Measurements from ENCODE around the gene CDH5.

CDH5 gene

DNA sequence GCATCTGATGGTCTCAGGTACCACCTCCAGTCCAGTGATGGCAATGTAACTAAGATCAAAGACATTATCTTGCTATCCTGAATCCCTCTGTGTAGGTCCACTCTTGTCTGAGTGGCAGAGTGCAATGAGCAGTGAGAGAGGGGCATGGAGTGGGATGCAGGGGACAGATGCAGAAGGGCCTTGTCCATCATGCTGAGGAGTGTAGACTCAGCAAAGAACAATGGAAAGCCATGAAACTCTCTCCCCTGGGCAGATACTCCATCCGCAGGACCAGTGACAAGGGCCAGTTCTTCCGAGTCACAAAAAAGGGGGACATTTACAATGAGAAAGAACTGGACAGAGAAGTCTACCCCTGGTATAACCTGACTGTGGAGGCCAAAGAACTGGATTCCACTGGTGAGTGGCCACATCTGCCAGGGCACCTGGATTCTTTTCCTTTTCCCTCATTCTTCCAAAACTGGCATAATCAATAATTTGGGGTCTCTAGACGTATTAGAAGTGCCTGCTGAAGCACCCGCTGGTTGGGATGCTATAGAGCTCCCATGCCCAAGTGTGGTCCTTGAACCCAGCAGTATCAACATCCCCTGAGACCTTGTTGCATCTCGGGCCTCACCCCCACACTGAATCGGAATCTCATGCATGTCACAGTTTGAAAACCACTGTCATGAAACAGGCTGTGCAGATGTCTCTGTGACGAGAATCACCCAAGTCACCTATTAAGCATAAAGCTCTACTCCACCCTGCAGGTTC is 29.5 kb downstream of the CDH5 start:
- no peak for DNase-seq

GRCh38 chr16:66397736-66398433 is 31.4 kb downstream of the CDH5 start:
- DNase-seq, result no peak

DNA sequence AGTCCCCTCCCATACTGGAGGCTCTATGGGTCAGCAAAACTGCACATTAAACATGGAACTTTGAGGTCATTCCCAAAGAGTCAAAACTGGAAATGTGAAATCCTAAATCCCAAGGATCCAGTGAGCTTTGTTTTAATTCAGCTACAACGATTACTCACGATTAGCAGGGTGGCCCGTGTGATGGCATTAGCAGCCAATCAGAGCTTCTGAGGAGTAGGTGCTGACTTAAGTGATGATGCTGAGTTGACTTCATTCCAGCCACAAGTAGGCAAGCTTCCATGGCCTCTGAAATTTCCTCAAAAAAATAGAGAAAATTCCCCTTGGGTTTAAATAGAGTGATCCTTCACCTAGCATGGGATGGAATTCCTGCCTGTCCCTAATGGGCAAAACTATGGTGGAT is 32.5 kb downstream of the CDH5 start:
- DNase-seq, result no peak

- DNase-seq, result no peak
Observed at GRCh38 chr16:66399930-66400329, 33.4 kb downstream of the CDH5 start.

DNA sequence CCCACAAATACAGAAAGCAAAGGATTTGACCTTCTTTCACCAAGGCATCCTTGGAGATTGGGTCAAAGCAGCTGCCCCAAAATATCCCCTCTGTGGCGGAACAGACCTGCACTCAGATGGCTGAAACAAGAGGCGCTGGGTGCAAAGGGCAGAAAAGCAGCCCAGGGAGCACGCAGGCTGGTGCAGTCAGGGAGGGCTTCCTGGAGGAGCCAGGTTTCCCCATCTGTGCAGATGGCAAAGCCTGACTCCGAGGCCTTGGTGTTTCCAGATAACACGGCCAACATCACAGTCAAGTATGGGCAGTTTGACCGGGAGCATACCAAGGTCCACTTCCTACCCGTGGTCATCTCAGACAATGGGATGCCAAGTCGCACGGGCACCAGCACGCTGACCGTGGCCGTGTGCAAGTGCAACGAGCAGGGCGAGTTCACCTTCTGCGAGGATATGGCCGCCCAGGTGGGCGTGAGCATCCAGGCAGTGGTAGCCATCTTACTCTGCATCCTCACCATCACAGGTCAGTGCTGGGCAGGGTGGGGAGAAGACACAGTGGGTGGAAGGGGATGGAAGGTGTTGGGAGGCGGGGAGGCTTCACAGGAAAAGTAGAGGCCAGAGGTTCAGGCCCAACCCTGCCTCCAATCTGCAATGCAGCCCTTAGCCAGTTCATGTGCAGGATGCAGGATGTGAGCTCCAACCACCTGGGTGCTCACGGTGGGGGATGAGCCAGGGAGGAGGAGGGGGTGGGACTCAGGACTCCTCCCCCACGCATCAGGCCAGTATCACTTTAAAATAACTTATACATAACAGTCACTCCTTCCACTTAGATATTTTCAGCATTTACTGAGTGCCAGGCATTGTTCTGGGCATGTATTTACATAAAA is 34.3 kb downstream of the CDH5 start:
- DNase-seq, result no peak

DNA sequence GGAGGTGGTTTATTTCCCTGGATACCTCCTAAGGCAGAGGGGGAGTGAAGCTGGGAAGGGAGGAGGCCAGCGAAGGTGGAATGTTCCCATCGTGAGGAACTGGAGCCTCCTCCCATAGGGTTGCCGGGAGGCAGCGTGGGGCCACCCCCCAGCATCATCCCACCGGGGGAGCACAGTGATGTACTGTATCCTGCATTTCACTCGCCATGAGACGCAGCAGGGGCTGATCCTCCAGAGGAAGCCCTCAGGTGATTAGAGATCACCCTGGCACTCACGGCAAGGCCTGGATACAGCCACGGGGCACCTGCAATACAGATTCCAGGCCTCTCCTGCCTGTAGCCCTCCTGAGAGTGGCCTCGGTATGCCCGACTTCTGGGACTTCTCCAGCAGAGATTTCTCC is 35.1 kb downstream of the CDH5 start:
- DNase-seq, result no peak

DNA sequence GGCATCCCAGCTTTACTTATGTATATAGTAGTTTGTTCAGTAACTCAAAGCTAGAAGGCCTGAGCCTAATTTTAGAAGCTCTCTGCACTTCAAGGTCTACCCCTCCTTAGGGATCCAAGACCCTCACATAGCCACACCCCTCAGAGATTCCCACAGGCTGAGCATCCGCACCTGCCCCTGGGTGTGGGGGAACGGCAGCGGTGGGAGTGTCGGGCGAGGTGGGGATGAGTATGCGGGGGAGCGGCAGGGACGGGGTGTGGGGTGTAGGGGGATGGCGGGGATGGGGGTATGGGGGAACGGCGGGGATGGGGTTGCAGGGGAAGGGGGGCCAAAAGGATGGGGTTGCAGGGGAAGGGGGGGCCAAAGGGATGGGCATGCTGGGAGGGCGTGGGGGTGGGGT is 35.7 kb downstream of the CDH5 start:
- no peak for DNase-seq

DNA sequence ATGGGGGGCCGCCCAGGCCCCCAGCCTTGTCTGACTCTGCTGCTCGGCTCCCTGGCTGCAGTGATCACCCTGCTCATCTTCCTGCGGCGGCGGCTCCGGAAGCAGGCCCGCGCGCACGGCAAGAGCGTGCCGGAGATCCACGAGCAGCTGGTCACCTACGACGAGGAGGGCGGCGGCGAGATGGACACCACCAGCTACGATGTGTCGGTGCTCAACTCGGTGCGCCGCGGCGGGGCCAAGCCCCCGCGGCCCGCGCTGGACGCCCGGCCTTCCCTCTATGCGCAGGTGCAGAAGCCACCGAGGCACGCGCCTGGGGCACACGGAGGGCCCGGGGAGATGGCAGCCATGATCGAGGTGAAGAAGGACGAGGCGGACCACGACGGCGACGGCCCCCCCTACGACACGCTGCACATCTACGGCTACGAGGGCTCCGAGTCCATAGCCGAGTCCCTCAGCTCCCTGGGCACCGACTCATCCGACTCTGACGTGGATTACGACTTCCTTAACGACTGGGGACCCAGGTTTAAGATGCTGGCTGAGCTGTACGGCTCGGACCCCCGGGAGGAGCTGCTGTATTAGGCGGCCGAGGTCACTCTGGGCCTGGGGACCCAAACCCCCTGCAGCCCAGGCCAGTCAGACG is 36.2 kb downstream of the CDH5 start:
- no peak for DNase-seq

DNA sequence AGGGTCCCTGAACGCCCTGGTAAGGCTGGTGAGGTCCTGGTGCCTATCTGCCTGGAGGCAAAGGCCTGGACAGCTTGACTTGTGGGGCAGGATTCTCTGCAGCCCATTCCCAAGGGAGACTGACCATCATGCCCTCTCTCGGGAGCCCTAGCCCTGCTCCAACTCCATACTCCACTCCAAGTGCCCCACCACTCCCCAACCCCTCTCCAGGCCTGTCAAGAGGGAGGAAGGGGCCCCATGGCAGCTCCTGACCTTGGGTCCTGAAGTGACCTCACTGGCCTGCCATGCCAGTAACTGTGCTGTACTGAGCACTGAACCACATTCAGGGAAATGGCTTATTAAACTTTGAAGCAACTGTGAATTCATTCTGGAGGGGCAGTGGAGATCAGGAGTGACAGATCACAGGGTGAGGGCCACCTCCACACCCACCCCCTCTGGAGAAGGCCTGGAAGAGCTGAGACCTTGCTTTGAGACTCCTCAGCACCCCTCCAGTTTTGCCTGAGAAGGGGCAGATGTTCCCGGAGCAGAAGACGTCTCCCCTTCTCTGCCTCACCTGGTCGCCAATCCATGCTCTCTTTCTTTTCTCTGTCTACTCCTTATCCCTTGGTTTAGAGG is 37.1 kb downstream of the CDH5 start:
- DNase-seq, result no peak

- DNase-seq, result no peak
Observed at GRCh38 chr16:66405057-66405783, 38.7 kb downstream of the CDH5 start.

DNA sequence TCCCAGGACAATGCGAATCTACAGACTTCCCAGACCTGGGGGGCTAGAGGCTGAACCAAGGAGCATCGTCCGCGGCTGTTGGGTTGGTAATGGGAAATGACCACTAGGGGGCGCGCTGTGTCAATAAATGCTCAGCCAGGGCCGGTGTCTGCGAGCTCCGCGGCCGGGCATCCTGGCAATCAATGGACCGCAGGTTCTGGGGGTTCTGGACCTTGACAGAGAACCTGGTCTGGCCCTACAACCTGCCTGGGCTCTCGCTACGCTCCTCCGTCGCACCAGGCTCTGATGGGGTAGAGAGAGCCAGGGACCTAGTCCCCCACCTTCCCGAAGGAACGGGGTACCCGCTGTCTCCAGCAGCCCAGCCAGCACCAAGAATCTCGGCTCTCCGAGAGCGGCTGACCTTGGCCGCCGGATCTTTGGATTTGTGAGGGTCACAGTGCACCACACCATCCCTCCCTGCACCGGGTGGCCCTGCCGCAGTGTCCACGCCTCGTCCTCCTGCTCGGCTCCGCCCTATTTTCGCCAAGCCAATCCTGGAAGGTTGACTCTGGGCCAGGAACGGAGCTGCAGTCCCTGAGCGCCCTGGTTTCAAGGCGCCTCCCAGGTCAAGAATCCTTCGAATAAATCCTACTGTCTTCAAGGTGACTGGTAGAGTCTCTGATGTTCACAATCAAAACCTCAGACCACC is 40.2 kb downstream of the CDH5 start:
- peak; percentile 75 to 89 for DNase-seq

- peak in 1 of 2 experiments; percentile 26 for DNase-seq
Observed at GRCh38 chr16:66408163-66409048, 41.9 kb downstream of the CDH5 start.

DNA sequence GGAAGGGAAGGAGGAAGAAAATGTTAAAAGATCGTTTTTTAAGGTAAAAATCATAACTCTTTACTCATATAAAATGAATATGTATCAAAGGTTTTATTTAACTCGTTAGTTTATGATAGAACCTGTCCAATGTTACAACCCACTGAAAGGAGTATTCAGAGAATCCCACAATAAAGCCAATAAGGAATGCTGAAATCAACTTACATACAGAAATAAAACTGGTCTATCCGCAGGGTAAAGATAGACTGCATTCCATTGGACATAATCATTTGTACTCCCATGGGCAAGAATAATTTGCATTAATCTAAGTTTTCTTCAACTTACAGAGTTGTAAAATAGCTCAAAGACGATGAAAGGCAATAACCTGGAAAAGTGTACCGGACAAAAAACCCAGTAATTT is 42.7 kb downstream of the CDH5 start:
- DNase-seq, result no peak

- DNase-seq, result no peak
Observed at GRCh38 chr16:66412182-66412581, 45.7 kb downstream of the CDH5 start.

DNA sequence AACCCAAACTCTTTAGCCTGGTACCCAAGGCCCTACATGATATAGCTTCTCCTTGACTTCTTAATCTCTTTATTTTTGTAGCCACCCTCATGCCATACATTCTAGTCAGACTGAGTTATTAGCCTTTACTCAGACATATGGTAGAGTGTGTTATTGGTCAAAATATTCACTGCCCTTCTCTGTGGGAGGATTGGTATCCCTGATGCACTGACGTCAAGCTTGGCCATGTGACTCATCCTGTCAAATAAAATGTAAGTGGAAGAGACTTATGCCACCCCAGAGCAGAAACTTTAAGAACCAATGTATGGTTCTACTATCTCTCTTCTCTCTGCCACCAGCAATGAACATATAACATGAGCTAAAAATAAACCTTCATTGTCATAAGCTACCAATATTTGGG is 48.4 kb downstream of the CDH5 start:
- DNase-seq, result no peak

DNA sequence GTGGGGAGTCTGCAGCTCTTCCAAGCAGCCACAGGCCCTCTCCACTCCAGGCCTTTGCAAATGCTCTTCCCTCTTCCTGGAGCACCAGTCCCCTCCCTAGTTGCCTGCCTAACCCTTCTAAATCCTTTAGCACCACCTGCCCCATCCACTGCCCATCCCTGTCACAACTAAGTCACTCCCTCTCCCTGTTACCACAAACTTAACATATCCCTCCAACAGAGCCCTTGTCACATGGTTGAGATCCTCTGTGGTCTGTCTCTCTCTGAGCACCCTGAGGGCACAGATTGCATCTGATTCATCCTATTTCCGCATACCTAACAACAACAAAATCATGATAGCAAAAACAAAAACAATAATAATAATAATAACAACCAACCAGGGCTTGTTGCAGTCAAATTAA is 49.6 kb downstream of the CDH5 start:
- no peak for DNase-seq

GRCh38 chr16:66416939-66417700 is 50.6 kb downstream of the CDH5 start:
- DNase-seq, result no peak

- DNase-seq, result no peak
Observed at GRCh38 chr16:66418165-66418962, 51.9 kb downstream of the CDH5 start.

- no peak for DNase-seq
Observed at GRCh38 chr16:66419527-66419926, 53.0 kb downstream of the CDH5 start.
